HepG2 (cell line): ENCODE data around the gene TM9SF3. TPM values are rescaled to one million over a fixed set of nuclear protein-coding genes. Genes with fewer than 3 reads are reported as not detected.

ENCODE experiments used
- ASH2L ChIP-seq: fragments of 300-600, 200-600 bp; sonication (generic); IDR thresholded peaks from 2 replicates; pipeline ENCODE4 v1.7.0; 2017; ENCODE audit warnings: low read depth, mild to moderate bottlenecking, moderate library complexity, mixed read lengths, low read length; ENCODE audit not compliant: insufficient read length
- ATM ChIP-seq: fragments of 450-650 bp; IDR thresholded peaks from 2 replicates; pipeline ENCODE4 v1.7.1; 2017; ENCODE audit warnings: mild to moderate bottlenecking, borderline replicate concordance
- BCL3 ChIP-seq: sonication (generic); formaldehyde crosslinking; IDR thresholded peaks from 2 replicates; pipeline ENCODE4 v1.5.1; 2020; ENCODE audit warnings: mild to moderate bottlenecking, missing genetic modification reagents, moderate library complexity
- CTCF ChIP-seq: sonication (generic); formaldehyde crosslinking; IDR thresholded peaks from 2 replicates; pipeline ENCODE4 v1.5.0; 2020; ENCODE audit warnings: mild to moderate bottlenecking, missing genetic modification reagents, moderate library complexity
- EED ChIP-seq: sonication (generic); formaldehyde crosslinking; IDR thresholded peaks from 2 replicates; pipeline ENCODE4 v1.5.0; 2020; ENCODE audit warnings: mild to moderate bottlenecking, missing genetic modification reagents
- GMEB2 ChIP-seq: IDR thresholded peaks from 2 replicates; pipeline ENCODE4 v1.6.1; 2016; ENCODE audit warnings: missing biosample characterization, missing genetic modification reagents, low read depth
- ISL2 ChIP-seq: sonication (generic); formaldehyde crosslinking; IDR thresholded peaks from 2 replicates; pipeline ENCODE4 v1.5.0; 2020; ENCODE audit warnings: missing genetic modification reagents
- JARID2 ChIP-seq: sonication (generic); formaldehyde crosslinking; IDR thresholded peaks from 2 replicates; pipeline ENCODE4 v1.8.1; 2023; ENCODE audit warnings: missing genetic modification reagents, inconsistent platforms; ENCODE audit not compliant: insufficient replicate concordance
- MYPOP ChIP-seq: sonication (generic); formaldehyde crosslinking; IDR thresholded peaks from 2 replicates; pipeline ENCODE4 v1.8.1; 2023; ENCODE audit warnings: mild to moderate bottlenecking, moderate library complexity, missing genetic modification reagents
- NRL ChIP-seq: sonication (generic); formaldehyde crosslinking; IDR thresholded peaks from 2 replicates; pipeline ENCODE4 v1.5.0; 2020; ENCODE audit warnings: missing genetic modification reagents, mild to moderate bottlenecking, moderate library complexity, borderline replicate concordance
- PHF21A ChIP-seq: sonication (generic); formaldehyde crosslinking; IDR thresholded peaks from 2 replicates; pipeline ENCODE4 v1.5.0; 2020; ENCODE audit warnings: mild to moderate bottlenecking, missing genetic modification reagents
- SSRP1 ChIP-seq: IDR thresholded peaks from 2 replicates; pipeline ENCODE4 v1.6.1; 2016; ENCODE audit warnings: control low read depth
- WIZ ChIP-seq: sonication (generic); formaldehyde crosslinking; IDR thresholded peaks from 2 replicates; pipeline ENCODE4 v1.5.1; 2020; ENCODE audit warnings: mild to moderate bottlenecking, missing genetic modification reagents
- XBP1 ChIP-seq: sonication (generic); formaldehyde crosslinking; IDR thresholded peaks from 2 replicates; pipeline ENCODE4 v1.5.0; 2020; ENCODE audit warnings: missing genetic modification reagents
- ZIK1 ChIP-seq: sonication (generic); formaldehyde crosslinking; IDR thresholded peaks from 2 replicates; pipeline ENCODE4 v1.5.0; 2020; ENCODE audit warnings: mild to moderate bottlenecking, low read depth, missing genetic modification reagents, borderline replicate concordance
- ZNF275 ChIP-seq: sonication (generic); formaldehyde crosslinking; IDR thresholded peaks from 2 replicates; pipeline ENCODE4 v1.8.0; 2022; ENCODE audit warnings: missing genetic modification reagents, mild to moderate bottlenecking, inconsistent platforms, borderline replicate concordance
- ZNF432 ChIP-seq: sonication (generic); formaldehyde crosslinking; IDR thresholded peaks from 2 replicates; pipeline ENCODE4 v1.5.0; 2020; ENCODE audit warnings: missing genetic modification reagents, mild to moderate bottlenecking, borderline replicate concordance
- ZNF446 ChIP-seq: sonication (generic); formaldehyde crosslinking; IDR thresholded peaks from 2 replicates; pipeline ENCODE4 v1.5.0; 2020; ENCODE audit warnings: mild to moderate bottlenecking, missing genetic modification reagents
- ZNF460 ChIP-seq: sonication (generic); formaldehyde crosslinking; IDR thresholded peaks from 2 replicates; pipeline ENCODE4 v1.5.1; 2020; ENCODE audit warnings: missing genetic modification reagents, mild to moderate bottlenecking, borderline replicate concordance
- ZNF558 ChIP-seq: sonication (generic); formaldehyde crosslinking; IDR thresholded peaks from 2 replicates; pipeline ENCODE4 v1.9.0; 2022; ENCODE audit warnings: mild to moderate bottlenecking, missing genetic modification reagents, borderline replicate concordance
- ZNF569 ChIP-seq: sonication (generic); formaldehyde crosslinking; IDR thresholded peaks from 2 replicates; pipeline ENCODE4 v1.5.0; 2020; ENCODE audit warnings: mild to moderate bottlenecking, missing genetic modification reagents, moderate library complexity, borderline replicate concordance
- ZNF782 ChIP-seq: sonication (generic); formaldehyde crosslinking; IDR thresholded peaks from 2 replicates; pipeline ENCODE4 v1.4.0; 2020; ENCODE audit warnings: missing genetic modification reagents, mild to moderate bottlenecking, borderline replicate concordance
- ZNF788 ChIP-seq: sonication (generic); formaldehyde crosslinking; IDR thresholded peaks from 2 replicates; pipeline ENCODE4 v1.5.0; 2020; ENCODE audit warnings: mild to moderate bottlenecking, missing genetic modification reagents, borderline replicate concordance
- polyA plus RNA-seq, 8 experiments: library from polyadenylated mRNA; depleted of rRNA in 3 of 8; stranded (reverse) in 7 of 8; unstranded in 1 of 8; fragments of >200 nt; fragmentation: Illumina TruSeq in 4 of 8; extraction: Trizol in 4 of 8; gene quantifications; 2 replicates each; pipeline versions ENCODE4 v1.2.1 to v1.2.3, GENCODE V29; 2011 to 2016; ENCODE audit warnings: low read depth in 4 of 8, missing spikeins in 1 of 8, mixed read lengths in 1 of 8; ENCODE audit not compliant: insufficient read depth in 1 of 8
- total RNA-seq, 5 experiments: library from RNA; depleted of rRNA; stranded (reverse); fragments of >200 nt; fragmentation: Illumina TruSeq; extraction: Trizol; gene quantifications; 2 replicates each; pipeline ENCODE4 v1.2.3, GENCODE V29; 2016; ENCODE audit warnings: low read depth in 1 of 5

The TM9SF3 gene
- total and polyA plus RNA-seq, 2 of the 13 experiments (the other 11 are each of a cell fraction or from before 2014, with no cell fraction given): 43.8 to 120 TPM

- TF ChIP-seq ZNF558 (no peak), JARID2 (CRISPR knock-in tag) (no peak), ASH2L (no peak), ATM (no peak), SSRP1 (CRISPR knock-in tag) (no peak), PHF21A (CRISPR knock-in tag) (peak; percentile 38; the same call in 1 of the 2 replicates), MYPOP (peak; percentile 86), ZNF782 (CRISPR knock-in tag) (no peak), ZNF432 (CRISPR knock-in tag) (no peak), ZNF788 (no peak), ZNF460 (CRISPR knock-in tag) (no peak), ZNF569 (CRISPR knock-in tag) (no peak), BCL3 (0 out of 2 replicates have a peak, but pooled peaks have one; percentile 20), EED (CRISPR knock-in tag) (no peak), XBP1 (CRISPR knock-in tag) (no peak), ZNF446 (CRISPR knock-in tag) (no peak), ZNF275 (CRISPR knock-in tag) (no peak), CTCF (CRISPR knock-in tag) (peak; percentile 29; the same call in 1 of the 2 replicates), ZIK1 (CRISPR knock-in tag) (no peak), ISL2 (CRISPR knock-in tag) (no peak), NRL (peak; percentile 42; the same call in 1 of the 2 replicates), WIZ (CRISPR knock-in tag) (no peak), GMEB2 (CRISPR knock-in tag) (no peak)
Observed at GRCh38 chr10:96512524-96513304, 74.1 kb downstream of the TM9SF3 start (continued).
